Mononuclear cell (primary cell): ENCODE measurements around the gene CALB2. TPM values are rescaled to one million over a fixed set of nuclear protein-coding genes. Genes with fewer than 3 reads are reported as not detected.
A peak's percentile ranks its signal among the peaks of the same experiment; 100 is the strongest.

Experiments used
- H3K27me3 ChIP-seq: 2 replicates; pipeline ENCODE4 v1.6.0; 2011; ENCODE audit warnings: low read length, control low read depth; ENCODE audit not compliant: insufficient read depth
- H3K4me1 ChIP-seq: 2 replicates; pipeline ENCODE4 v1.5.1; 2011; ENCODE audit warnings: mild to moderate bottlenecking, low read length, control low read depth; ENCODE audit not compliant: insufficient read depth
- H3K4me3 ChIP-seq: 2 replicates; pipeline ENCODE4 v1.5.1; 2011; ENCODE audit warnings: mild to moderate bottlenecking, low read length, moderate library complexity
- H3K9me3 ChIP-seq: 2 replicates; pipeline ENCODE4 v1.5.1; 2011; ENCODE audit warnings: low read depth, mild to moderate bottlenecking, control low read depth, low read length
- total RNA-seq: library from RNA; depleted of rRNA; stranded (reverse); fragments of >200 nt; gene quantifications from one replicate; pipeline ENCODE4 v1.2.3, GENCODE V29; 2012

CALB2 gene
- total RNA-seq, 1 donor = not detected

DNA sequence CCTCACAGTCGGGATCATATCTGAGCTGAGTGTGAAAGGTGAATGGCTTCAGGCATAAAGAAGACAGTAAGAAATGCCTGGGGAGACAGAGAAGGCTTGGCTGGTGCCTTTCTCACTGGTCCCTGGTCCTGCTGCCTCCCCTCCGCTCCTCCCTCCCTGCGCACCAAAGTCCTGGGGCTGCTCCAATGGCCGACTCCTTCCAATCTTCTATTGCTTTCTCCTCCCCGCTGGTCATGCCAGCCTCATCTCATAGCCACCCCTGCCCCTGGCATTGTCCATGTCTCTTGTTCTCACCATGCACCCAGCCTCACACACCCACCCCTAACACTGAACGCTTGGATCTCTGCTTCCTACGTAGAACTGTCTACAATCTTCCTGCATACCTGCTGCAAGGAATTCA lies 65.3 kb downstream of the CALB2 start:
- Histone ChIP-seq H3K27me3 (peaks cover 20% of the 10 kb centered on the region), H3K4me3 (no peak overlapping the region), H3K9me3 (no peaks in the 10 kb centered on the region), H3K4me1 (no peaks in the 10 kb centered on the region)

- H3K4me3 ChIP-seq = no peak overlapping the region
- H3K9me3 ChIP-seq = no peaks in the 10 kb centered on the region
- H3K4me1 ChIP-seq = no peaks in the 10 kb centered on the region
- H3K27me3 ChIP-seq = peaks cover 22% of the 10 kb centered on the region
Observed at GRCh38 chr16:71424626-71425025, 66.1 kb downstream of the CALB2 start.

GRCh38 chr16:71425746-71426068 lies 67.2 kb downstream of the CALB2 start:
- H3K27me3 ChIP-seq = peaks cover 22% of the 10 kb centered on the region

DNA sequence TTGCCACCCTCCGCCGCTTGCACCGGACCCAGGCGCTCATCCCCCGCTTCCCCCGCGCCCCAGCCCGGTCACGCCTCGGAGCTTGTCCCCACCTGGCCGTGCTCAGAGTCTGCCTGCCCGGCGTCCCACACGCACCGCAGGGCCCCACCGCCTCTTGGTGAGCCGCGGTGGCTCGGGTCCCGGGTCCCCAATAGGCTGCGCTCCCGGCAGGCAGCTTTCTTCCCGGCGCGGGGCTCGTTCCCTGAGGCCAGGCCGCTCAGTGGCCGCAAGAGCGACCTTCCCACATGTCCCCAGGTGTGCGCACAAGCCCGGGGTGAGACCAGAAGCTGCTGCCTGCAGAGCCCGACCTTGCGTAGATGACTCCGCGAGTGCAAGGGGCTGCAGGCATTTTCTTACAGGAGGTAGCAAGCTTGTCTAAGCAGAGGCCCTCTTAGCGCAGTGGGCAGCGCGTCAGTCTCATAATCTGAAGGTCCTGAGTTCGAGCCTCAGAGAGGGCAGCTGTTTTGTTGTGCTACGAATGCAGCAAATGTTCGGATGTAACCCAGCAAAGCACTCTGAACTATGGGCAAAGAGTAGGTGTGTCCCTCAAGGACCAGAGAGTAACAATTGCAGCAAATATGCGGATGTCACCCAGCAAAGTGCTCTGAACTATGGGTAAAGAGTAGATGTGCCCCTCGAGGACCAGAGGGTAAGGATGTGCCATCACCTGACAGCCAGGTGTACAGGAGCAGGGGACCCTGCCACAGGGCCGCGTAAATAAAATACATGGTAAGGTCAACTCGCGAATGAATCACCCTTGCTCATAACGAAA lies 67.8 kb downstream of the CALB2 start:
- no peaks in the 10 kb centered on the region for H3K4me1 ChIP-seq
- no peaks in the 10 kb centered on the region for H3K9me3 ChIP-seq
- H3K4me3 ChIP-seq = peak overlapping the region; percentile 4
- H3K27me3 ChIP-seq = peaks cover 22% of the 10 kb centered on the region

More at GRCh38 chr16:71425746-71426068, 67.2 kb downstream of the CALB2 start:
- H3K9me3 ChIP-seq = no peaks in the 10 kb centered on the region
- no peaks in the 10 kb centered on the region for H3K4me1 ChIP-seq
- H3K4me3 ChIP-seq = no peak overlapping the region

DNA sequence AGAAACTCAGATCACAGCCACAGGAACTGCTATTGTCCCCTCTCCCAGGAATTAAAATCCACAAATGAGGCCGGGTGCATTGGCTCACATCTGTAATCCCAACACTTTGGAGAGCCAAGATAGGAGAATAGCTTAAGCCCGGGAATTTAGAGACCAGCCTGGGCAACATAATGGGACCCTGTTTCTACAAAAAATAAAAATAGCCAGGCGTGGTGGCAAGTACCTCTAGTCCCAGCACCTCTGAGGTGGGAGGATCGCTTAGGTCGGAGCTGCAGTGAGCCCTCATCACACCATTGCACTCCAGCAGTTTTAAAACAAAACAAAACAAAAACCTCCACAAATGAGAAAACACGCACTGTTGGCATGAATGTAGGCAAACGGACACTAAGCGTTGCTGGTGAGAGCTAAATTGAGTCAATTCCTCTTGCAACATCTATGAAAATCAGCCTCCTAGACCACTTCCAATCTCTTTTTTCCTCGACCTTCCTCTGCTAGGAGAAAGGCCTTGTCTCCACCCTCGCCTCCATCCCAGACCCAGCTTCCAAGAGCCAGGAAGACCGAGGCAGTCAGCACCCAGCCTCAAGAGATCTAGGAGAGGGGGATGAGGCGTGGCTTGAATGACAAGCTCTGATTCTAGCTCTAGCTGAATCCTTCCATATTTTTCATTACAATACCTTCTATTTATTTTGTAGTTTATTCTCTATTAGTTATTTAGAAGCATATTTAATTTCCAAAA lies 68.5 kb downstream of the CALB2 start:
- no peaks in the 10 kb centered on the region for H3K9me3 ChIP-seq
- peaks cover 22% of the 10 kb centered on the region for H3K27me3 ChIP-seq
- H3K4me1 ChIP-seq = no peaks in the 10 kb centered on the region

GRCh38 chr16:71428385-71428784 lies 69.9 kb downstream of the CALB2 start:
- peaks cover 22% of the 10 kb centered on the region for H3K27me3 ChIP-seq
- H3K9me3 ChIP-seq = no peaks in the 10 kb centered on the region
- H3K4me1 ChIP-seq = no peaks in the 10 kb centered on the region
- no peak overlapping the region for H3K4me3 ChIP-seq

More for the DNA sequence above, 68.5 kb downstream of the CALB2 start:
- H3K4me3 ChIP-seq = no peak overlapping the region

- peaks cover 22% of the 10 kb centered on the region for H3K27me3 ChIP-seq
- no peaks in the 10 kb centered on the region for H3K9me3 ChIP-seq
- no peak overlapping the region for H3K4me3 ChIP-seq
Observed at GRCh38 chr16:71428883-71429282, 70.4 kb downstream of the CALB2 start.

DNA sequence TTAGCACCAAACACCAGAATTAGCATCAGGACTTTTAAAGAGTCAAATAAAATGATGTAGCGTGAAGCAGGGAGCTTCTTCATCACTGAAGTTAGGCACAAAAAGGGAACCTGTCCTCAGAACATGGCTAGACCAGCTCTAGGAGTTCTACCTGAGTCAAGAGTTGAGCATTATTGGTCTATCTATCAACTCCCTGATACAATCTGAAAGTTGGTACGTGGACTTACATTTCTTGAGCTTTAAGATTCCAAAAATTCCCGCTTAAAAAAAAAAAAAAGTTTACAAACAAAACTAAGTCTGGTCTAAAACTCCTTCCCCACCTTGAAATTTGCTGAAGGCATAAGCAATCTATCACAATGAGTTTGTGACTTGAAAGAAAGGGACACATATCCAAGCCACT lies 71.1 kb downstream of the CALB2 start:
- Histone ChIP-seq H3K27me3 (peaks cover 22% of the 10 kb centered on the region), H3K4me3 (no peak overlapping the region), H3K4me1 (no peaks in the 10 kb centered on the region), H3K9me3 (no peaks in the 10 kb centered on the region)

More at GRCh38 chr16:71428883-71429282, 70.4 kb downstream of the CALB2 start:
- no peaks in the 10 kb centered on the region for H3K4me1 ChIP-seq

- Histone ChIP-seq H3K4me1 (no peaks in the 10 kb centered on the region), H3K27me3 (peaks cover 20% of the 10 kb centered on the region), H3K4me3 (no peak overlapping the region)
Observed at GRCh38 chr16:71430744-71431143, 72.2 kb downstream of the CALB2 start.

DNA sequence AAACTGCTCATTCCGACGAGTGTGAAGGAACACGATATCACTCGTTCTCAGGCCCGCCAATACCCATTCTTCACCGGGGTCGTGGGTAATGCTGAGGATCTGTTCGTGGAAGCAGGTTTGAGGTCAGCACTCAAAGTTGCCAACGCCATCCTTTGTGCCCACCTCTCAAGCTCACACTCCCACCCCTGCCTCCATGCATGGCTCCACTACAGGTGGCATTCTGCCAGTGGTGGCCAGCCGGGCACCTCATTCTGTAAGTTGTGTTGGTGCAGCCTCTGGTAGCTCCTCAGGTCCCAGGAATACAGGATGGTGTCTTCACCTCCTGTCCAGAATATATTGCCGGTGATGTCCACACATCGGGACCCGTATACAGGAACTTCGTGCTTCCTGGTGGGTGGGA lies 72.7 kb downstream of the CALB2 start:
- H3K9me3 ChIP-seq = no peaks in the 10 kb centered on the region
- H3K4me3 ChIP-seq = no peak overlapping the region
- peaks cover 16% of the 10 kb centered on the region for H3K27me3 ChIP-seq
- H3K4me1 ChIP-seq = no peaks in the 10 kb centered on the region

More at GRCh38 chr16:71430744-71431143, 72.2 kb downstream of the CALB2 start:
- no peaks in the 10 kb centered on the region for H3K9me3 ChIP-seq

GRCh38 chr16:71431991-71432390 lies 73.5 kb downstream of the CALB2 start:
- H3K9me3 ChIP-seq = no peaks in the 10 kb centered on the region
- peaks cover 8% of the 10 kb centered on the region for H3K27me3 ChIP-seq
- no peaks in the 10 kb centered on the region for H3K4me1 ChIP-seq
- no peak overlapping the region for H3K4me3 ChIP-seq

- Histone ChIP-seq H3K9me3 (no peaks in the 10 kb centered on the region), H3K27me3 (peaks cover 4% of the 10 kb centered on the region), H3K4me3 (no peak overlapping the region), H3K4me1 (no peaks in the 10 kb centered on the region)
Observed at GRCh38 chr16:71432906-71433305, 74.4 kb downstream of the CALB2 start.

- Histone ChIP-seq H3K9me3 (no peaks in the 10 kb centered on the region), H3K4me1 (no peaks in the 10 kb centered on the region), H3K27me3 (no peaks in the 10 kb centered on the region), H3K4me3 (no peak overlapping the region)
Observed at GRCh38 chr16:71436473-71436872, 78.0 kb downstream of the CALB2 start.

DNA sequence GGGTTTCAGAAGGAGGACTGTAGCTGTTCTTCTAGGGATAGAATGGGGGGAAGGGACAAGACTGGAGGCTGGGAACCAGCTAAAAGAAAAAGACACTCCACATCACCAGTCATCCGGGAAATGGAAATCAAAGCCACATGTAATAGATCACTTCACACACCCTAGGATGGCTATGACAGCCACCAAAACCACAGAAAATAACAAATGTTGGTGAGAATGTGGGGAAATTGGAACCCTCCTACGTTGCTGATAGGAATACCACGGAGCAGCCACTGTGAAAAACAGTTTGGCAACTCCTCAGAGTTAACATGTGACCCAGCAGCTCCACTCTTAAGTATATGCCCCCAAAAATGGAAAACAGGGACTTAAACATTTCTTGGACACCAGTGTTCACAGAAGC lies 81.0 kb downstream of the CALB2 start:
- Histone ChIP-seq H3K4me1 (no peaks in the 10 kb centered on the region), H3K9me3 (no peaks in the 10 kb centered on the region), H3K27me3 (no peaks in the 10 kb centered on the region), H3K4me3 (no peak overlapping the region)
